MV-4-11 (cell line): ENCODE measurements around the gene TSKU.
A peak's percentile ranks its signal among the peaks of the same experiment; 100 is the strongest.

Experiments
- DNase-seq: peaks from one replicate; lab custom pipeline; 2025; lab: John Stamatoyannopoulos, UW

Gene TSKU

GRCh38 chr11:76770642-76771445 is 12.3 kb upstream of the TSKU start:
- DNase-seq = peak; percentile 4

- no peak for DNase-seq
Measured at GRCh38 chr11:76771446-76772099, 11.6 kb upstream of the TSKU start.

GRCh38 chr11:76772100-76772782 is 10.9 kb upstream of the TSKU start:
- no peak for DNase-seq

GRCh38 chr11:76772783-76773106 is 10.4 kb upstream of the TSKU start:
- no peak for DNase-seq

- no peak for DNase-seq
Measured at GRCh38 chr11:76773921-76774361, 9.2 kb upstream of the TSKU start.

- DNase-seq = no peak
Measured at GRCh38 chr11:76776472-76776871, 6.7 kb upstream of the TSKU start.

- DNase-seq = no peak
Measured at GRCh38 chr11:76777305-76777704, 5.9 kb upstream of the TSKU start.

- DNase-seq = no peak
Measured at GRCh38 chr11:76777876-76778275, 5.3 kb upstream of the TSKU start.

- DNase-seq = no peak
Measured at GRCh38 chr11:76778874-76779273, 4.3 kb upstream of the TSKU start.

- DNase-seq = no peak
Measured at GRCh38 chr11:76781046-76781801, 1.9 kb upstream of the TSKU start.

GRCh38 chr11:76781807-76782530 is 1.2 kb upstream of the TSKU start:
- DNase-seq = no peak

- peak; percentile 39 for DNase-seq
Measured at GRCh38 chr11:76782531-76783293, 444 bp upstream of the TSKU start.

- DNase-seq = no peak
Measured at GRCh38 chr11:76783896-76784813, 999 bp downstream of the TSKU start.

- no peak for DNase-seq
Measured at GRCh38 chr11:76785513-76785912, 2.4 kb downstream of the TSKU start.

- no peak for DNase-seq
Measured at GRCh38 chr11:76786016-76786415, 2.9 kb downstream of the TSKU start.

GRCh38 chr11:76786441-76787014 is 3.4 kb downstream of the TSKU start:
- no peak for DNase-seq

- DNase-seq = no peak
Measured at GRCh38 chr11:76787271-76787670, 4.1 kb downstream of the TSKU start.

GRCh38 chr11:76787911-76788596 is 4.9 kb downstream of the TSKU start:
- DNase-seq = no peak
